Mesenchymal stem cell (in vitro differentiated cells and primary cell): ENCODE measurements around the gene EOMES.

Experiments
- DNase-seq: peaks from one replicate; pipeline ENCODE4 v3.0.0-alpha.2; 2013
- H2AFZ ChIP-seq: one replicate; pipeline ENCODE4 v1.6.1; 2013; ENCODE audit warnings: low read depth, mild to moderate bottlenecking, control low read depth, inconsistent platforms, low read length, moderate library complexity
- H2AK5ac ChIP-seq: 2 replicates; pipeline ENCODE4 v1.6.1; 2013; ENCODE audit warnings: low read length, moderate library complexity, mild to moderate bottlenecking, inconsistent platforms; ENCODE audit not compliant: severe bottlenecking
- H2BK120ac ChIP-seq: one replicate; pipeline ENCODE4 v1.6.1; 2013; ENCODE audit warnings: low read depth, mild to moderate bottlenecking, inconsistent platforms, low read length, moderate library complexity
- H2BK12ac ChIP-seq, 2 experiments: one replicate each; pipeline ENCODE4 v1.6.1; 2013; ENCODE audit warnings: inconsistent platforms in 2 of 2, low read length in 2 of 2, mild to moderate bottlenecking in 2 of 2, moderate library complexity in 2 of 2, control low read depth in 1 of 2
- H2BK15ac ChIP-seq: one replicate; pipeline ENCODE4 v1.6.1; 2013; ENCODE audit warnings: mild to moderate bottlenecking, low read depth, inconsistent platforms; ENCODE audit not compliant: poor library complexity, severe bottlenecking
- H2BK5ac ChIP-seq: 2 replicates; pipeline ENCODE4 v1.6.1; 2013; ENCODE audit warnings: low read depth, mild to moderate bottlenecking, low read length, control low read depth, inconsistent platforms; ENCODE audit not compliant: poor library complexity, severe bottlenecking
- H3K14ac ChIP-seq, 2 experiments: one replicate each; pipeline ENCODE4 v1.6.1; 2013; ENCODE audit warnings: inconsistent platforms in 2 of 2, low read length in 2 of 2, control low read depth in 1 of 2, mild to moderate bottlenecking in 1 of 2, moderate library complexity in 1 of 2
- H3K18ac ChIP-seq, 2 experiments: one replicate each; pipeline ENCODE4 v1.6.1; 2013; ENCODE audit warnings: inconsistent platforms in 2 of 2, low read length in 2 of 2, control low read depth in 1 of 2, low read depth in 1 of 2, mild to moderate bottlenecking in 1 of 2
- H3K23ac ChIP-seq, 2 experiments: one replicate each; pipeline ENCODE4 v1.6.1; 2013; ENCODE audit warnings: inconsistent platforms in 2 of 2, low read length in 2 of 2, mild to moderate bottlenecking in 2 of 2, moderate library complexity in 2 of 2, control low read depth in 1 of 2
- H3K27ac ChIP-seq: 2 replicates; pipeline ENCODE4 v1.5.1; 2013; ENCODE audit warnings: mild to moderate bottlenecking, moderate library complexity, low read length, control low read depth, inconsistent platforms; ENCODE audit not compliant: poor library complexity, severe bottlenecking
- H3K27me3 ChIP-seq, 2 experiments: 2 replicates each; pipeline versions ENCODE4 v1.6.1 to v1.7.0; 2013; ENCODE audit warnings: low read length in 2 of 2, mild to moderate bottlenecking in 2 of 2, moderate library complexity in 2 of 2, control low read depth in 1 of 2, inconsistent platforms in 1 of 2; ENCODE audit not compliant: control insufficient read depth in 1 of 2, insufficient read depth in 1 of 2
- H3K36me3 ChIP-seq, 2 experiments: 2 replicates each; pipeline versions ENCODE4 v1.6.1 to v1.7.0; 2013; ENCODE audit warnings: low read length in 2 of 2, control low read depth in 1 of 2, inconsistent platforms in 1 of 2, low read depth in 1 of 2, mild to moderate bottlenecking in 1 of 2; ENCODE audit not compliant: insufficient read depth in 2 of 2, control insufficient read depth in 1 of 2
- H3K4ac ChIP-seq, 2 experiments: one replicate each; pipeline ENCODE4 v1.6.1; 2013; ENCODE audit warnings: inconsistent platforms in 2 of 2, low read length in 2 of 2, mild to moderate bottlenecking in 2 of 2, moderate library complexity in 2 of 2, control low read depth in 1 of 2, low read depth in 1 of 2
- H3K4me1 ChIP-seq: 2 replicates; pipeline ENCODE4 v1.6.1; 2013; ENCODE audit warnings: low read depth, low read length, control low read depth; ENCODE audit not compliant: control insufficient read depth, insufficient read depth
- H3K4me2 ChIP-seq: 2 replicates; pipeline ENCODE4 v1.6.1; 2013; ENCODE audit warnings: low read length, mild to moderate bottlenecking, inconsistent platforms; ENCODE audit not compliant: poor library complexity, severe bottlenecking
- H3K4me3 ChIP-seq, 2 experiments: 2 replicates each; pipeline versions ENCODE4 v1.5.1 to v1.7.0; 2013; ENCODE audit warnings: low read length in 2 of 2, mild to moderate bottlenecking in 2 of 2, control low read depth in 1 of 2, low read depth in 1 of 2; ENCODE audit not compliant: insufficient read depth in 1 of 2
- H3K79me1 ChIP-seq: replicated peaks from 2 replicates; pipeline ENCODE4 v1.6.1; 2013; ENCODE audit warnings: mild to moderate bottlenecking, control low read depth, low read length, inconsistent platforms; ENCODE audit not compliant: poor library complexity, severe bottlenecking
- H3K9ac ChIP-seq: 2 replicates; pipeline ENCODE4 v1.7.0; 2013; ENCODE audit warnings: mild to moderate bottlenecking, low read length, moderate library complexity
- H3K9me3 ChIP-seq: 2 replicates; pipeline ENCODE4 v1.7.0; 2013; ENCODE audit warnings: mild to moderate bottlenecking, low read length; ENCODE audit not compliant: control insufficient read depth
- H4K8ac ChIP-seq: one replicate; pipeline ENCODE4 v1.6.1; 2013; ENCODE audit warnings: inconsistent platforms, mild to moderate bottlenecking, low read length, moderate library complexity
- H4K91ac ChIP-seq: one replicate; pipeline ENCODE4 v1.6.1; 2013; ENCODE audit warnings: mild to moderate bottlenecking, low read length, inconsistent platforms
- WGBS: methylation state at CpG from one replicate; pipeline ENCODE4 v1.1.7; 2013; ENCODE audit warnings: mixed read lengths; 5-methylcytosine and 5-hydroxymethylcytosine counted together

The EOMES gene

DNA sequence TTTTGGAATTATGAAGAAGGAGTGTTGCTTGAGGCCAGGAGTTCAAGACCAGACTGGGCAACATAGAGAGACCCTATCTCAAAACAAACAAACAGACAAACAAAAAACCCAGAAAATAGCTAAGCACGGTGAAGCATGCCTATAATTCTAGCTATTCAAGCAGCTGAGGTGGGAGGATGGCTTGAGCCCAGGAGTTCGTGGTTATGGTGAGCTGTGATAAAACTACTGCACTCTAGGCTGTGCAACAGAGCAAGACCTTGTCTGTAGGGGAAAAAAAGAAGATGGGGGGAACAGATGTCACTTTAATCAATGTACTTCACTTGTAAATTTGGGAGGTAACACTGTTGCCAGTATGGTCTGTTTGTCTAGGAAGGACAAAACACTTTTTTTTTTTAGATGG, 18.7 kb upstream of the EOMES start:
- Histone ChIP-seq H3K4ac (no peak overlapping the region), H4K91ac (no peak overlapping the region), H2BK15ac (no peak overlapping the region), H3K36me3 (no peaks in the 10 kb centered on the region), H3K18ac (no peak overlapping the region), H4K8ac (no peak overlapping the region), H2BK120ac (no peak overlapping the region), H3K9me3 (no peaks in the 10 kb centered on the region), H3K4me3 (no peak overlapping the region), H3K9ac (no peak overlapping the region), H3K79me1 (no peaks in the 10 kb centered on the region), H2AFZ (no peak overlapping the region), H3K27me3 (peaks cover 0 to 7% of the 10 kb centered on the region in 2 experiments), H3K4me2 (no peak overlapping the region), H2AK5ac (no peak overlapping the region), H2BK5ac (no peak overlapping the region), H3K23ac (no peak overlapping the region), H3K4me1 (no peaks in the 10 kb centered on the region), H2BK12ac (no peak overlapping the region), H3K27ac (no peak overlapping the region), H3K14ac (no peak overlapping the region)
- no peak for DNase-seq
- WGBS, result 74% methylated on average over 2 of the region's 2 CpGs

DNA sequence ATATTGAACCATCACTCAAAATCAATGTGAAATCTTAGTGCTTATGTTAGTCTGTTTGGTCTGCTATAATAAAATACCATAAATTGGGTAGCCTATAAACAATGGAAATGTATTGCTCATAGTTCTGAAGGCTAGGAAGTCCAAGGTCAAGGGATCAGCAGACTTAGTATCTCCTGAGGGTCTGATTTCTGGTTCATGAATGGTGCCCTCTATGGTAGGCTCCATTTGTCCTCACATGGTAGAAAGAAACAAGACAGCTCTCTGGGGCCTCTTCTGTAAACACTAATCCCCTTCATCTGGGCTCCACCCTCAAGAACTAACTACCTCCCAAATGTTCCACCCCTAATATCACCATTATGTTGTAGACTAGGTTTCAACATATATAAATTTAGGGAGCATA, 15.0 kb upstream of the EOMES start:
- H3K9ac ChIP-seq, result no peak overlapping the region
- no peak overlapping the region for H2AK5ac ChIP-seq
- H3K23ac ChIP-seq, result no peak overlapping the region

DNA sequence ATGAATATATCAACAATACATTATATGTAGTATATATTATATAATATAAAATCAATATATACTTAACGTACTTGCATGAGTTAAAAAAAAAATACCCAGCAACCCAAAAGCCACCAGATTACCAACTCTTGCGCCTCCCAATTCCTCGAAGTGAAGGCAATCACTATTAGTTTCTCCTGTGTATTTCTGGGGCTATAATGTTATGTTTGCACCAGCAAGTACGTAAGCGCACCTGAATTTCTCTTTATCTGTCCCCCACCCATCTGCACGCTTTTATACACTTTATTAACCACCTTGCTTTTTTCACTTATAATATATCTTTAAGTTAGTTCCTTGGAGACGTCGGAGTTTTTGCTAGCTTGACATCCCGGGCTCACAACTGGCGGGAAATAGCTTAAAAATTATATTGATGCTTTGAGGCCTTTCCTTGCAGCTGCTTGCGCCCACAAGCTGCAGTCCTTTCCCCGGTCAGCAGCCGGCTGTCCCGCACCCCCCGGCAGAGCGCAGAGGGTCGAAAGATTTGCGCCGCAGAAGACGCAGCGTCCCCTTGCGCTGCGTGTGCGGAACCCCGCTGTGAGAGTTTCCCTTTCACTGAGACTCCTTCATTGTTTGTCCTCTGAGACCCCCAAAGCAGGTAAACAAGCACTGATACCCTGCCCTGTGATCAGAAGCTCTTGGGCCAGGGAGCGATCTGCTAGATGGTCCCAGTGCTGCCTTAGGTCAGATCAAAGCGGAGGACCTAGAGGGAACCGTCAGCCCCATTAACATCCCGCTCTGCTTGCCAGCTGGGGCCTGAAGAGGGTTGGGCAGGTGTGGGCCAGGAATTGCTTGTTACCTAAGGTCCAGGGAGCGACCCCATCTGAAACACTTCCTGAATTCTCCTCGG, 8.9 kb upstream of the EOMES start:
- DNase-seq, result no peak
- Histone ChIP-seq H3K9me3 (no peaks in the 10 kb centered on the region), H3K18ac (no peak overlapping the region), H3K27me3 (peaks cover 60% of the 10 kb centered on the region in 2 experiments), H2BK12ac (no peak overlapping the region), H3K36me3 (no peaks in the 10 kb centered on the region), H2AFZ (no peak overlapping the region), H2AK5ac (no peak overlapping the region), H3K27ac (no peak overlapping the region), H2BK5ac (no peak overlapping the region), H2BK15ac (no peak overlapping the region), H4K91ac (no peak overlapping the region), H3K4me2 (no peak overlapping the region), H3K4me3 (no peak overlapping the region), H3K9ac (no peak overlapping the region), H3K79me1 (no peaks in the 10 kb centered on the region), H3K4me1 (peaks cover 16% of the 10 kb centered on the region), H3K4ac (no peak overlapping the region), H3K14ac (no peak overlapping the region), H2BK120ac (no peak overlapping the region), H3K23ac (no peak overlapping the region), H4K8ac (no peak overlapping the region)
- 3% methylated on average over 27 of the region's 31 CpGs for WGBS

More for the DNA sequence above, 15.0 kb upstream of the EOMES start:
- DNase-seq, result no peak
- H2BK5ac ChIP-seq, result no peak overlapping the region
- no peak overlapping the region for H4K91ac ChIP-seq
- H3K79me1 ChIP-seq, result no peaks in the 10 kb centered on the region
- no peak overlapping the region for H3K4ac ChIP-seq
- H3K36me3 ChIP-seq, result no peaks in the 10 kb centered on the region
- no peak overlapping the region for H3K4me3 ChIP-seq
- H2BK120ac ChIP-seq, result no peak overlapping the region
- H3K14ac ChIP-seq, result no peak overlapping the region
- H3K18ac ChIP-seq, result no peak overlapping the region
- H2BK12ac ChIP-seq, result no peak overlapping the region
- H4K8ac ChIP-seq, result no peak overlapping the region
- no peak overlapping the region for H3K27ac ChIP-seq
- no peaks in the 10 kb centered on the region for H3K4me1 ChIP-seq
- H3K4me2 ChIP-seq, result no peak overlapping the region
- H3K9me3 ChIP-seq, result no peaks in the 10 kb centered on the region
- peaks cover under 1 to 10% of the 10 kb centered on the region in 2 experiments for H3K27me3 ChIP-seq
- no peak overlapping the region for H2AFZ ChIP-seq
- H2BK15ac ChIP-seq, result no peak overlapping the region

DNA sequence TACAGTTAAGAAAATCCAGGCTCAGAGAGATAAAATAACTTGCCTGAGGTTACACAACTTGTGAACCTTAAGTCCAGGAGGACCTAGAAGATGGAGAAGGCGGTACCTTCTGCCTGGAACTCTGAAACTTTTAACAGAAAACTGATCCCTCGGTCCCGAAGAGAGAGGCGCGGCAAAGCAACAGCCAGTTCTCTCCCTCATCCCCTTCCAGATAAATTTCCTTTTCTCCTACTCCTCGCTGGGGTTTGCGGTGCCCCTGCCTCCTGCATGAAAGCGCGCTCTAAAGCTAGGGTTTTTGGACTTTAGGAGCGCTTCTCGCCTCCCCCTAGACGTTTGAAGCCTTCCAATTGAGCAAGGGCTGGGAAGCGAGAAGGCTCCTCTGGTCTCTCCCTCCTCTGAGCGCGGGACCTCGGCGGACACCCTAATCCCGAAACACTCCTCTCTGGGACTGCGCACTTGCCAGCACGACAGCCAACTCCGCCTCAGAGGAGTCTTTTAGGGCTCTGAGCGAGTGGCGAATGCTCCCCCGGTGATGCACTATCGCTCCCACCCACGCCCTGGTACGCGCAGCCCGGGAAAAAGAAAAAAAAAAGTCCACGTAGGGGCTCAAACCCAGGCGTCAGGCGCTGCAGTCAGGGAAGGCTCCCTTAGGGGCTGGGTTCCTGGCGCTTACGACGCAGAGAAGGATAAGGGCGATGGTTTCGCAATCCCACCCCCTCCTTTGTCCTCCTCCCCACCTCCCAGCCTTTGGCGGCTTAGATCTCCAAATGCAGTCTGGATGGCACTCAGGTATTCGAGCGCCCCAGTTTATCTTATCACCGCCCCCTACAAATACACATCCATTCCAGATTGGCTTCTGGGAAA, 7.9 kb upstream of the EOMES start:
- H2AFZ ChIP-seq, result no peak overlapping the region
- H3K36me3 ChIP-seq, result no peaks in the 10 kb centered on the region
- H3K18ac ChIP-seq, result no peak overlapping the region
- H2BK120ac ChIP-seq, result no peak overlapping the region
- no peak overlapping the region for H2AK5ac ChIP-seq
- no peak overlapping the region for H3K4me2 ChIP-seq
- H2BK12ac ChIP-seq, result no peak overlapping the region
- peak overlapping the region in 1 of 2 experiments; percentile 31 for H3K23ac ChIP-seq
- H4K91ac ChIP-seq, result no peak overlapping the region
- no peak overlapping the region for H3K4ac ChIP-seq
- under 1% methylated on average over 41 of the region's 41 CpGs for WGBS
- H3K4me3 ChIP-seq, result peak overlapping the region in 1 of 2 experiments; percentile 63
- H3K9ac ChIP-seq, result no peak overlapping the region
- H2BK5ac ChIP-seq, result no peak overlapping the region
- no peak overlapping the region for H4K8ac ChIP-seq
- no peaks in the 10 kb centered on the region for H3K9me3 ChIP-seq
- H3K4me1 ChIP-seq, result peaks cover 16% of the 10 kb centered on the region
- DNase-seq, result no peak
- peaks cover 68 to 71% of the 10 kb centered on the region in 2 experiments for H3K27me3 ChIP-seq
- H2BK15ac ChIP-seq, result no peak overlapping the region
- H3K27ac ChIP-seq, result no peak overlapping the region
- no peak overlapping the region for H3K14ac ChIP-seq
- H3K79me1 ChIP-seq, result no peaks in the 10 kb centered on the region
